ENCODE results near the gene NALF2. TPM values are rescaled to one million over a fixed set of nuclear protein-coding genes. Genes with fewer than 3 reads are reported as not detected.

NALF2 gene
- total and polyA plus RNA-seq, 2 experiments from 2014 or later = 0.20 to 0.46 TPM

GRCh38 chrX:69504626-69505612, 793 bp downstream of the NALF2 start:
- Histone ChIP-seq H3K4me3 (peak overlapping the region; percentile 55), H3K27ac (no peak overlapping the region), H3K9me3 (ENCODE audit: low read depth) (no peaks in the 10 kb centered on the region), H4K20me1 (ENCODE audit: insufficient read depth, poor library complexity, severe bottlenecking) (no peaks in the 10 kb centered on the region), H3K27me3 (peaks cover 19% of the 10 kb centered on the region), H2AFZ (no peak overlapping the region), H3K36me3 (replicated peaks; ENCODE audit: insufficient read depth, low read depth) (no peaks in the 10 kb centered on the region), H3K9me2 (replicated peaks; ENCODE audit: insufficient read depth) (no peaks in the 10 kb centered on the region), H3K79me2 (no peaks in the 10 kb centered on the region), H3K4me2 (peak overlapping the region; percentile 89), H3K4me1 (ENCODE audit: insufficient read depth) (no peaks in the 10 kb centered on the region)
- TF ChIP-seq EZH2phosphoT487 (IDR thresholded peaks at IDR 0.05; ENCODE audit: low read depth, severe bottlenecking, unreplicated experiment) (no peak), EZH2 (IDR thresholded peaks at IDR 0.05; ENCODE audit: borderline replicate concordance) (no peak)
- TF ChIP-seq, protein P1, sequence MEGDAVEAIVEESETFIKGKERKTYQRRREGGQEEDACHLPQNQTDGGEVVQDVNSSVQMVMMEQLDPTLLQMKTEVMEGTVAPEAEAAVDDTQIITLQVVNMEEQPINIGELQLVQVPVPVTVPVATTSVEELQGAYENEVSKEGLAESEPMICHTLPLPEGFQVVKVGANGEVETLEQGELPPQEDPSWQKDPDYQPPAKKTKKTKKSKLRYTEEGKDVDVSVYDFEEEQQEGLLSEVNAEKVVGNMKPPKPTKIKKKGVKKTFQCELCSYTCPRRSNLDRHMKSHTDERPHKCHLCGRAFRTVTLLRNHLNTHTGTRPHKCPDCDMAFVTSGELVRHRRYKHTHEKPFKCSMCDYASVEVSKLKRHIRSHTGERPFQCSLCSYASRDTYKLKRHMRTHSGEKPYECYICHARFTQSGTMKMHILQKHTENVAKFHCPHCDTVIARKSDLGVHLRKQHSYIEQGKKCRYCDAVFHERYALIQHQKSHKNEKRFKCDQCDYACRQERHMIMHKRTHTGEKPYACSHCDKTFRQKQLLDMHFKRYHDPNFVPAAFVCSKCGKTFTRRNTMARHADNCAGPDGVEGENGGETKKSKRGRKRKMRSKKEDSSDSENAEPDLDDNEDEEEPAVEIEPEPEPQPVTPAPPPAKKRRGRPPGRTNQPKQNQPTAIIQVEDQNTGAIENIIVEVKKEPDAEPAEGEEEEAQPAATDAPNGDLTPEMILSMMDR (IDR thresholded peaks at IDR 0.05; ENCODE audit: poor library complexity) = no peak
- peak; percentile 10 for DNase-seq (ENCODE audit: low spot score)
- 47% methylated on average over 76 of the region's 146 CpGs for WGBS (ENCODE audit: low lambda C conversion rate, missing lambda C conversion rate)

DNA sequence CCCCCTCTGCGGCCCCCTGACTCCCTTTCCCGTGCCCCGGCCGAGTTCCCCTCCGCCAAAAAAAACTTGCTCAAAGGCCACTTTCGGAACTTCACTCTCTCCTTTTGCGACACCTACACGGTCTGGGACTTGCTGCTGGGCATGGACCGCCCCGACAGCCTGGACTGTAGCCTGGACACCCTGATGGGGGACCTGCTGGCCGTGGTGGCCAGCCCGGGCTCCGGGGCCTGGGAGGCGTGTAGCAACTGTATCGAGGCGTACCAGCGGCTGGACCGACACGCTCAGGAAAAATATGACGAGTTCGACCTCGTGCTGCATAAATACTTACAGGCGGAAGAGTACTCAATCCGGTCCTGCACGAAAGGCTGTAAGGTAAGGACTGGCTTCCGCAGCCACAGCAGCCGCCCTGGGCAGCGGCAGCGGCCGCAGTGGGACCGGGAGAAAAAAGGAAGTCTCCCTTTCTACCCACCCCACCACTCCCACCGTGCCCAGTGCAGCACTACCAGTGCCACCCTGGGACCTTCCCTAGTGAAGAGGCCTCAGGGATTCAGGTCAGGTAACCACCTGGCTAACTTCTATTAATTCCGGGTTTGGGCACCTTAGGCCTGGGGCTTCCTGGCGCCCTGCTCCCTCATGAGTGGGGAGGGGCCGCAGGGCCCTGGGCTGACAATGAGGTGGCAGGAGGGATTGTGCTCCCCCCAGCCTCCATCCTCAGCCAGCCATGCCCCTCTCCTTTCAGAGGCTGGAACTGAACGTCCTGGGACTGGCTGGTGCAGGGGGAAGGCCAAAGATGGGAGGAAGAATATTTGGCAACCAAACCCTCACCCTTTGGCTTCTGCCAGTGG, 1.9 kb downstream of the NALF2 start:
- Histone ChIP-seq H3K79me2 (no peaks in the 10 kb centered on the region), H3K4me2 (peak overlapping the region; percentile 89), H2AFZ (no peak overlapping the region), H3K9me2 (replicated peaks; ENCODE audit: insufficient read depth) (no peaks in the 10 kb centered on the region), H3K27me3 (peaks cover 19% of the 10 kb centered on the region), H3K9me3 (ENCODE audit: low read depth) (no peaks in the 10 kb centered on the region), H3K4me1 (ENCODE audit: insufficient read depth) (no peaks in the 10 kb centered on the region), H3K36me3 (replicated peaks; ENCODE audit: insufficient read depth, low read depth) (no peaks in the 10 kb centered on the region), H4K20me1 (ENCODE audit: insufficient read depth, poor library complexity, severe bottlenecking) (no peaks in the 10 kb centered on the region), H3K27ac (no peak overlapping the region), H3K4me3 (no peak overlapping the region)
- WGBS (ENCODE audit: low lambda C conversion rate, missing lambda C conversion rate) = 65% methylated on average over 30 of the region's 36 CpGs
- peak; percentile 15 for DNase-seq (ENCODE audit: low spot score)
- TF ChIP-seq, protein P1 (IDR thresholded peaks at IDR 0.05; ENCODE audit: poor library complexity) = no peak
- peak; percentile 65 for TF ChIP-seq EZH2 (IDR thresholded peaks at IDR 0.05; ENCODE audit: borderline replicate concordance)

GRCh38 chrX:69506617-69507499, 2.7 kb downstream of the NALF2 start:
- Histone ChIP-seq H3K27me3 (peaks cover 19% of the 10 kb centered on the region), H4K20me1 (ENCODE audit: insufficient read depth, poor library complexity, severe bottlenecking) (no peaks in the 10 kb centered on the region), H3K4me2 (no peak overlapping the region), H3K36me3 (replicated peaks; ENCODE audit: insufficient read depth, low read depth) (no peaks in the 10 kb centered on the region), H3K4me1 (ENCODE audit: insufficient read depth) (no peaks in the 10 kb centered on the region), H2AFZ (no peak overlapping the region), H3K9me3 (ENCODE audit: low read depth) (no peaks in the 10 kb centered on the region), H3K27ac (no peak overlapping the region), H3K9me2 (replicated peaks; ENCODE audit: insufficient read depth) (no peaks in the 10 kb centered on the region), H3K4me3 (no peak overlapping the region), H3K79me2 (no peaks in the 10 kb centered on the region)
- 61% methylated on average over 15 of the region's 15 CpGs for WGBS (ENCODE audit: low lambda C conversion rate, missing lambda C conversion rate)
- no peak for DNase-seq (ENCODE audit: low spot score)
- no peak for TF ChIP-seq EZH2 (IDR thresholded peaks at IDR 0.05; ENCODE audit: borderline replicate concordance)
- TF ChIP-seq EZH2phosphoT487 (IDR thresholded peaks at IDR 0.05; ENCODE audit: low read depth, severe bottlenecking, unreplicated experiment) = no peak
- TF ChIP-seq, protein P1 (IDR thresholded peaks at IDR 0.05; ENCODE audit: poor library complexity) = no peak

Data from hepatocyte (in vitro differentiated cells).